CD4-positive, alpha-beta T cell (primary cell): ENCODE data around the gene DHRS13. TPM values are rescaled to one million over a fixed set of nuclear protein-coding genes. Genes with fewer than 3 reads are reported as not detected.

Experiments
- ATAC-seq: fragments of 200-7000 bp; cut with Tn5 transposase; one replicate; pipeline ENCODE4 v1.10.0; 2022; ENCODE audit warnings: mild to moderate bottlenecking; ENCODE audit not compliant: poor library complexity
- CTCF ChIA-PET: fragments of 350-600 bp; sonication (Branson Sonifier 250); formaldehyde crosslinking; loops from one replicate; lab custom pipeline; 2021; ENCODE audit warnings: antibody characterized with exemption, inconsistent platforms; lab: Charles Lee
- POLR2A ChIA-PET: fragments of 350-600 bp; sonication (Branson Sonifier 250); formaldehyde crosslinking; loops from one replicate; lab custom pipeline; 2021; ENCODE audit warnings: antibody characterized with exemption, inconsistent platforms; lab: Charles Lee
- DNase-seq, 14 experiments: peaks; one replicate each; pipeline ENCODE4 v3.0.0-alpha.2; 2013 to 2020; ENCODE audit warnings: mixed read lengths in 2 of 14
- H3K27ac ChIP-seq, 2 donors: one replicate each; pipeline versions ENCODE4 v1.5.1 to v1.7.0; 2013; ENCODE audit warnings: low read length in 2 of 2, low read depth in 1 of 2, mild to moderate bottlenecking in 1 of 2
- H3K27me3 ChIP-seq, 2 experiments: 1 replicate in 1 of 2; 2 replicates in 1 of 2; pipeline versions ENCODE4 v1.6.1 to v1.7.0; 2013; ENCODE audit warnings: low read length in 2 of 2, control low read depth in 1 of 2, mild to moderate bottlenecking in 1 of 2, moderate library complexity in 1 of 2; ENCODE audit not compliant: insufficient read depth in 2 of 2, control insufficient read depth in 1 of 2
- H3K36me3 ChIP-seq: one replicate; pipeline ENCODE4 v1.6.1; 2013; ENCODE audit warnings: low read length, control low read depth; ENCODE audit not compliant: insufficient read depth
- H3K4me1 ChIP-seq: one replicate; pipeline ENCODE4 v1.6.1; 2013; ENCODE audit warnings: low read length, control low read depth; ENCODE audit not compliant: insufficient read depth
- H3K4me3 ChIP-seq: one replicate; pipeline ENCODE4 v1.5.1; 2013; ENCODE audit warnings: mild to moderate bottlenecking, low read length, moderate library complexity
- H3K9me3 ChIP-seq, 2 experiments: 1 replicate in 1 of 2; 2 replicates in 1 of 2; pipeline versions ENCODE4 v1.6.1 to v1.7.0; 2013; ENCODE audit warnings: low read length in 2 of 2, mild to moderate bottlenecking in 2 of 2, control low read depth in 1 of 2, moderate library complexity in 1 of 2; ENCODE audit not compliant: control insufficient read depth in 1 of 2, insufficient read depth in 1 of 2
- H3K27ac Mint-ChIP-seq: one replicate; pipeline ENCODE4 v1.8.0; 2020; ENCODE audit warnings: mixed read lengths
- H3K27me3 Mint-ChIP-seq: one replicate; pipeline ENCODE4 v1.8.0; 2021; ENCODE audit warnings: mixed read lengths
- H3K36me3 Mint-ChIP-seq: one replicate; pipeline ENCODE4 v1.8.0; 2021; ENCODE audit warnings: low read depth, mixed read lengths
- H3K4me1 Mint-ChIP-seq: one replicate; pipeline ENCODE4 v1.8.0; 2021; ENCODE audit warnings: low read depth, mixed read lengths
- H3K4me3 Mint-ChIP-seq: one replicate; pipeline ENCODE4 v1.8.0; 2020; ENCODE audit warnings: mild to moderate bottlenecking, mixed read lengths
- H3K9me3 Mint-ChIP-seq: one replicate; pipeline ENCODE4 v1.8.0; 2020; ENCODE audit warnings: mixed read lengths
- intact Hi-C, 2 experiments: fragments of 100-400 bp; cut with DNase I in 1 of 2; cut with micrococcal nuclease in 1 of 2; formaldehyde crosslinking; loops; one replicate each; pipeline versions ENCODE4 v1.15.1 to v1.9.0; 2023 to 2025; cut with DNase I, micrococcal nuclease
- total RNA-seq, 174 experiments: library from RNA in 2 of 174; stranded (reverse) in 2 of 174; gene quantifications; one replicate each; pipeline ENCODE4 v1.2.3 and lab custom pipeline; 2021 to 2026
- TF ChIP-seq, protein P1 (sequence below): fragments of 200-600 bp; IDR thresholded peaks from one replicate; pipeline ENCODE4 v1.8.0; 2022; ENCODE audit warnings: antibody characterized with exemption, mild to moderate bottlenecking

The DHRS13 gene
- total RNA-seq, 2 experiments from 2014 or later = 33.5 to 34.3 TPM

GRCh38 chr17:28864991-28865849, 37.7 kb downstream of the DHRS13 start:
- CTCF ChIA-PET = no interaction called here
- Histone ChIP-seq H3K27ac (no peak overlapping the region), H3K4me3 (no peak overlapping the region), H3K36me3 (peaks cover 7% of the 10 kb centered on the region), H3K27me3 (no peaks in the 10 kb centered on the region), H3K9me3 (no peaks in the 10 kb centered on the region), H3K4me1 (peaks cover 3% of the 10 kb centered on the region)
- Mint-ChIP-seq H3K27me3 (no peaks in the 10 kb centered on the region), H3K9me3 (no peaks in the 10 kb centered on the region), H3K4me3 (no peak overlapping the region), H3K27ac (no peak overlapping the region), H3K36me3 (peaks cover 12% of the 10 kb centered on the region), H3K4me1 (no peaks in the 10 kb centered on the region)
- DNase-seq = no peak
- POLR2A ChIA-PET = interaction anchor here (1.1 kb wide), 1 partner anchor 146 kb away, joined by 3 read pairs; no protein-coding TSS in a partner anchor
- no peak for ATAC-seq
- intact Hi-C loops = no loop called here
- TF ChIP-seq, protein P1, sequence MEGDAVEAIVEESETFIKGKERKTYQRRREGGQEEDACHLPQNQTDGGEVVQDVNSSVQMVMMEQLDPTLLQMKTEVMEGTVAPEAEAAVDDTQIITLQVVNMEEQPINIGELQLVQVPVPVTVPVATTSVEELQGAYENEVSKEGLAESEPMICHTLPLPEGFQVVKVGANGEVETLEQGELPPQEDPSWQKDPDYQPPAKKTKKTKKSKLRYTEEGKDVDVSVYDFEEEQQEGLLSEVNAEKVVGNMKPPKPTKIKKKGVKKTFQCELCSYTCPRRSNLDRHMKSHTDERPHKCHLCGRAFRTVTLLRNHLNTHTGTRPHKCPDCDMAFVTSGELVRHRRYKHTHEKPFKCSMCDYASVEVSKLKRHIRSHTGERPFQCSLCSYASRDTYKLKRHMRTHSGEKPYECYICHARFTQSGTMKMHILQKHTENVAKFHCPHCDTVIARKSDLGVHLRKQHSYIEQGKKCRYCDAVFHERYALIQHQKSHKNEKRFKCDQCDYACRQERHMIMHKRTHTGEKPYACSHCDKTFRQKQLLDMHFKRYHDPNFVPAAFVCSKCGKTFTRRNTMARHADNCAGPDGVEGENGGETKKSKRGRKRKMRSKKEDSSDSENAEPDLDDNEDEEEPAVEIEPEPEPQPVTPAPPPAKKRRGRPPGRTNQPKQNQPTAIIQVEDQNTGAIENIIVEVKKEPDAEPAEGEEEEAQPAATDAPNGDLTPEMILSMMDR = no peak

GRCh38 chr17:28863953-28864352, 38.9 kb downstream of the DHRS13 start:
- Mint-ChIP-seq H3K36me3 (peaks cover 17% of the 10 kb centered on the region), H3K27me3 (no peaks in the 10 kb centered on the region), H3K4me1 (no peaks in the 10 kb centered on the region), H3K4me3 (no peak overlapping the region), H3K27ac (no peak overlapping the region), H3K9me3 (no peaks in the 10 kb centered on the region)
- ChIA-PET POLR2A (no interaction called here), CTCF (interaction anchor here (0.7 kb wide), 1 partner anchor 15 kb away, joined by 3 read pairs; no protein-coding TSS in a partner anchor)
- no peak for ATAC-seq
- no peak overlapping the region for H3K27ac ChIP-seq
- no peaks in the 10 kb centered on the region for H3K9me3 ChIP-seq
- TF ChIP-seq, protein P1 = no peak
- peaks cover 3% of the 10 kb centered on the region for H3K4me1 ChIP-seq
- H3K36me3 ChIP-seq = peaks cover 17% of the 10 kb centered on the region
- H3K4me3 ChIP-seq = no peak overlapping the region
- H3K27me3 ChIP-seq = no peaks in the 10 kb centered on the region
- no peak for DNase-seq
- intact Hi-C loops = no loop called here

- intact Hi-C loops = no loop called here
- H3K27me3 ChIP-seq = no peaks in the 10 kb centered on the region
- Mint-ChIP-seq H3K27ac (no peak overlapping the region), H3K36me3 (peaks cover 31% of the 10 kb centered on the region), H3K4me1 (no peaks in the 10 kb centered on the region), H3K4me3 (no peak overlapping the region), H3K27me3 (no peaks in the 10 kb centered on the region), H3K9me3 (no peaks in the 10 kb centered on the region)
- DNase-seq = no peak
- ChIA-PET CTCF (no interaction called here), POLR2A (no interaction called here)
- H3K4me1 ChIP-seq = peaks cover 3% of the 10 kb centered on the region
- TF ChIP-seq, protein P1 = no peak
- H3K4me3 ChIP-seq = no peak overlapping the region
- H3K27ac ChIP-seq = no peak overlapping the region
- no peak for ATAC-seq
- peaks cover 31% of the 10 kb centered on the region for H3K36me3 ChIP-seq
- no peaks in the 10 kb centered on the region for H3K9me3 ChIP-seq
Measured at GRCh38 chr17:28862561-28862960, 40.3 kb downstream of the DHRS13 start.
